22Rv1 (cell line): ENCODE results near the gene TUBGCP2.

Experiments
- ZFX ChIP-seq: fragments of 450-650 bp; IDR thresholded peaks from 2 replicates; pipeline ENCODE4 v1.6.1; 2017; ENCODE audit warnings: antibody characterized with exemption, borderline replicate concordance
- TF ChIP-seq, protein P1 (sequence below): fragments of 450-650 bp; IDR thresholded peaks from 2 replicates; pipeline ENCODE4 v1.5.1; 2017; ENCODE audit warnings: mild to moderate bottlenecking

DNA sequence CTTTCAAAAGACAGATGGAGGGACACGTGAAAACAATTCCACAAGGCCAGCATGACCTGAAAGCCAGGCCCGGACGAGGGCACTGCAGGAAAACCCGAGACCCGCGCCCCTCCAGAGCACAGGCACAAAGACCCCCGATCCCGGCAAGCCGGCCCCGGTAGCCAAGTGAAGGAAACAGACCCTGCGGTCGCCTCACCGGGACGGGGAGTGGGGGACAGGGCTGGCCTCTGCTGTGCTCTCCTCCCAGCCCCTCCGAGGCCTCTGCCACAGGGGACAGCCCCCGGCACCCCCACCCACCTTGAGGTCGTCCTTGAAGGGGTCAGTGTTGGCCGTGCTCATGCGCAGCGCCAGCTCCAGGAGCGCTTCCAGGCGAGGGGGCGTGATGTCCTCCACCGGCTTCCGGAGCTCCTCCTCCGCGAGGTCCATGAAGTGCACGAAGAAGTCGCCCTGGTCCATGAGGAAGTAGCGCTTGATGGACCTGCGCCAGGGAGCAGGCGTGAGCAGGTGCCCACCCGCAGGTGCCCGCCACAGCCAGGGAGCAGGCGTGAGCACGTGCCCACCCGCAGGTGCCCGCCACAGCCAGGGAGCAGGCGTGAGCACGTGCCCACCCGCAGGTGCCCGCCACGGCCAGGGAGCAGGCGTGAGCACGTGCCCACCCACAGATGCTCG is 20.7 kb downstream of the TUBGCP2 start:
- TF ChIP-seq, protein P1, sequence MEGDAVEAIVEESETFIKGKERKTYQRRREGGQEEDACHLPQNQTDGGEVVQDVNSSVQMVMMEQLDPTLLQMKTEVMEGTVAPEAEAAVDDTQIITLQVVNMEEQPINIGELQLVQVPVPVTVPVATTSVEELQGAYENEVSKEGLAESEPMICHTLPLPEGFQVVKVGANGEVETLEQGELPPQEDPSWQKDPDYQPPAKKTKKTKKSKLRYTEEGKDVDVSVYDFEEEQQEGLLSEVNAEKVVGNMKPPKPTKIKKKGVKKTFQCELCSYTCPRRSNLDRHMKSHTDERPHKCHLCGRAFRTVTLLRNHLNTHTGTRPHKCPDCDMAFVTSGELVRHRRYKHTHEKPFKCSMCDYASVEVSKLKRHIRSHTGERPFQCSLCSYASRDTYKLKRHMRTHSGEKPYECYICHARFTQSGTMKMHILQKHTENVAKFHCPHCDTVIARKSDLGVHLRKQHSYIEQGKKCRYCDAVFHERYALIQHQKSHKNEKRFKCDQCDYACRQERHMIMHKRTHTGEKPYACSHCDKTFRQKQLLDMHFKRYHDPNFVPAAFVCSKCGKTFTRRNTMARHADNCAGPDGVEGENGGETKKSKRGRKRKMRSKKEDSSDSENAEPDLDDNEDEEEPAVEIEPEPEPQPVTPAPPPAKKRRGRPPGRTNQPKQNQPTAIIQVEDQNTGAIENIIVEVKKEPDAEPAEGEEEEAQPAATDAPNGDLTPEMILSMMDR, result no peak
- no peak for TF ChIP-seq ZFX
